ENCODE results near the gene PRR7. TPM values are rescaled to one million over a fixed set of nuclear protein-coding genes. Genes with fewer than 3 reads are reported as not detected.

The PRR7 gene
- total and polyA plus RNA-seq, 2 of the 13 experiments (the other 11 are each of a cell fraction or from before 2014, with no cell fraction given): 4.8 to 5.0 TPM

DNA sequence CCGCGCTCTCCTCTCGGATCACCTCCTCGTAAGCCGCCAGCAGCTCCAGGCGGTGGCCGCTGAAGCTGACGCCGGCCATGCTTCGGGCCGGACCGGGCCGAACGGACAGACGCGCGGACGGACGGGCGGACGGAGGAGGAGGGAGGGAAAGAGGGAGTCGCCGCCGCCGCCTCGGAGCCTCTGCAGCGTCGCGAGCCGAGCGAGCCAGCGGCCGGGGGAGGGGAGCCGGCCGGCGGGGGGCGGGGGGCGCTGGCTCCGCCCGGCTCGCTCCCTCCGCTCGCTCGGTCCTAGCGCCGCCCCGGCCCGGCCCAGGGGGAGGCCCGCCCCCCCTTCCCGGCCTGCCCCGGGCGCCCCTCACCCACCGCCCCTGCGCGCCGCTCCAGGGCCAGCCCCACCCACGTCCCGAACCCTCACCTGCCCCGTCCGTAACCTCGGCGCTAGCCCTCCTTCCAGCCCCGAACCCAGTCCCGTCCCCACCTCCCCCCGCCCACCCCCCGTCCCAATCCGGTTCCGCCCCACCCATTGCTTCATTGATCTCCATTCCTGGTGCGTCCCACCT lies 26.9 kb downstream of the PRR7 start, which contains the start of gene DBN1 (continued):
- TF ChIP-seq, protein P1, sequence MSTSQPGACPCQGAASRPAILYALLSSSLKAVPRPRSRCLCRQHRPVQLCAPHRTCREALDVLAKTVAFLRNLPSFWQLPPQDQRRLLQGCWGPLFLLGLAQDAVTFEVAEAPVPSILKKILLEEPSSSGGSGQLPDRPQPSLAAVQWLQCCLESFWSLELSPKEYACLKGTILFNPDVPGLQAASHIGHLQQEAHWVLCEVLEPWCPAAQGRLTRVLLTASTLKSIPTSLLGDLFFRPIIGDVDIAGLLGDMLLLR (CRISPR knock-in tag; IDR thresholded peaks at IDR 0.05): no peak
- TF ChIP-seq, protein P2, sequence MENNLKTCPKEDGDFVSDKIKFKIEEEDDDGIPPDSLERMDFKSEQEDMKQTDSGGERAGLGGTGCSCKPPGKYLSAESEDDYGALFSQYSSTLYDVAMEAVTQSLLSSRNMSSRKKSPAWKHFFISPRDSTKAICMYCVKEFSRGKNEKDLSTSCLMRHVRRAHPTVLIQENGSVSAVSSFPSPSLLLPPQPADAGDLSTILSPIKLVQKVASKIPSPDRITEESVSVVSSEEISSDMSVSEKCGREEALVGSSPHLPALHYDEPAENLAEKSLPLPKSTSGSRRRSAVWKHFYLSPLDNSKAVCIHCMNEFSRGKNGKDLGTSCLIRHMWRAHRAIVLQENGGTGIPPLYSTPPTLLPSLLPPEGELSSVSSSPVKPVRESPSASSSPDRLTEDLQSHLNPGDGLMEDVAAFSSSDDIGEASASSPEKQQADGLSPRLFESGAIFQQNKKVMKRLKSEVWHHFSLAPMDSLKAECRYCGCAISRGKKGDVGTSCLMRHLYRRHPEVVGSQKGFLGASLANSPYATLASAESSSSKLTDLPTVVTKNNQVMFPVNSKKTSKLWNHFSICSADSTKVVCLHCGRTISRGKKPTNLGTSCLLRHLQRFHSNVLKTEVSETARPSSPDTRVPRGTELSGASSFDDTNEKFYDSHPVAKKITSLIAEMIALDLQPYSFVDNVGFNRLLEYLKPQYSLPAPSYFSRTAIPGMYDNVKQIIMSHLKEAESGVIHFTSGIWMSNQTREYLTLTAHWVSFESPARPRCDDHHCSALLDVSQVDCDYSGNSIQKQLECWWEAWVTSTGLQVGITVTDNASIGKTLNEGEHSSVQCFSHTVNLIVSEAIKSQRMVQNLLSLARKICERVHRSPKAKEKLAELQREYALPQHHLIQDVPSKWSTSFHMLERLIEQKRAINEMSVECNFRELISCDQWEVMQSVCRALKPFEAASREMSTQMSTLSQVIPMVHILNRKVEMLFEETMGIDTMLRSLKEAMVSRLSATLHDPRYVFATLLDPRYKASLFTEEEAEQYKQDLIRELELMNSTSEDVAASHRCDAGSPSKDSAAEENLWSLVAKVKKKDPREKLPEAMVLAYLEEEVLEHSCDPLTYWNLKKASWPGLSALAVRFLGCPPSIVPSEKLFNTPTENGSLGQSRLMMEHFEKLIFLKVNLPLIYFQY (CRISPR knock-in tag; IDR thresholded peaks at IDR 0.05; ENCODE audit: borderline replicate concordance): no peak

DNA sequence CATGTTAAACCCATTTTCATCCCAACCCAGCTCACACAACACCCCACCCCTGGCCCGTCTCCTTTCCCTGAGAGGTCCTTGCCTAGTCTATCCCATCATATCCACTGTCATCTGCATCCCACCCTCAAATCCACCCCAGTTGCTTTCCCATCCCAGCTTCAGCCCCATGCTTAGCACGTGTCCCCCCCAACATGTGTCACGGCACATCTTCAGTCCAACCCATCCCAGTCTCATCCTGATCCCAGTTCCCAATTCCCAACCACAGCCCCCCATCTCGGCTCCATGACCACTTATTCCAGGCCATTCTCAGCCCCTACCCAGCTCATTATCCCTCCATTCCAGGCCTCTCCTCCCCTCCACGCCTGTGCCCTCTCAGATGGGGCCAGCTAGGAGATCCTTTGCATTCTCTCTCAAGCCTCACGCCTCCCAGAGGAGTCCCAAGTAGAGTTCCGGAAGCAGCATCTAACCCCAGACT lies 27.4 kb downstream of the PRR7 start:
- peak overlapping the region in 1 of 3 experiments; percentile 73; a peak in 1 of 6 replicates for H3K4me3 ChIP-seq (replicated peaks in 1 of 3; ENCODE audit: insufficient read depth in 1 of 3, low read depth in 2 of 3, low read length in 3 of 3)
- H3K27ac ChIP-seq (ENCODE audit: extremely low read length, insufficient read depth, low read length): no peak overlapping the region
- no peak for ATAC-seq
- H3K4me1 ChIP-seq (ENCODE audit: insufficient read depth, low read length): peaks cover 68% of the 10 kb centered on the region
- TF ChIP-seq ZNF674 (CRISPR knock-in tag; IDR thresholded peaks at IDR 0.05; ENCODE audit: low read depth): no peak
- TF ChIP-seq, protein P3, sequence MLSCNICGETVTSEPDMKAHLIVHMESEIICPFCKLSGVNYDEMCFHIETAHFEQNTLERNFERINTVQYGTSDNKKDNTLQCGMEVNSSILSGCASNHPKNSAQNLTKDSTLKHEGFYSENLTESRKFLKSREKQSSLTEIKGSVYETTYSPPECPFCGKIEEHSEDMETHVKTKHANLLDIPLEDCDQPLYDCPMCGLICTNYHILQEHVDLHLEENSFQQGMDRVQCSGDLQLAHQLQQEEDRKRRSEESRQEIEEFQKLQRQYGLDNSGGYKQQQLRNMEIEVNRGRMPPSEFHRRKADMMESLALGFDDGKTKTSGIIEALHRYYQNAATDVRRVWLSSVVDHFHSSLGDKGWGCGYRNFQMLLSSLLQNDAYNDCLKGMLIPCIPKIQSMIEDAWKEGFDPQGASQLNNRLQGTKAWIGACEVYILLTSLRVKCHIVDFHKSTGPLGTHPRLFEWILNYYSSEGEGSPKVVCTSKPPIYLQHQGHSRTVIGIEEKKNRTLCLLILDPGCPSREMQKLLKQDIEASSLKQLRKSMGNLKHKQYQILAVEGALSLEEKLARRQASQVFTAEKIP (CRISPR knock-in tag; IDR thresholded peaks at IDR 0.05; ENCODE audit: borderline replicate concordance): no peak
- TF ChIP-seq, protein P4, sequence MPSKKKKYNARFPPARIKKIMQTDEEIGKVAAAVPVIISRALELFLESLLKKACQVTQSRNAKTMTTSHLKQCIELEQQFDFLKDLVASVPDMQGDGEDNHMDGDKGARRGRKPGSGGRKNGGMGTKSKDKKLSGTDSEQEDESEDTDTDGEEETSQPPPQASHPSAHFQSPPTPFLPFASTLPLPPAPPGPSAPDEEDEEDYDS (CRISPR knock-in tag; IDR thresholded peaks at IDR 0.05): no peak
- peak overlapping the region; percentile 47; the same call in 1 of the 2 replicates for H3K4me2 ChIP-seq (ENCODE audit: low read depth, low read length)
- intact Hi-C loops (cut with micrococcal nuclease; ENCODE audit: unreplicated experiment): no loop called here
- 25% methylated on average over 7 of the region's 7 CpGs for WGBS (ENCODE audit: low lambda C conversion rate)
- no peaks in the 10 kb centered on the region for H3K36me3 ChIP-seq (replicated peaks in 1 of 2; ENCODE audit: control insufficient read depth in 1 of 2, insufficient read depth in 2 of 2, low read length in 2 of 2)
- in situ Hi-C loops (cut with HindIII; ENCODE audit: extremely low pct_ligation_motif_present, low pct_unique_long_range_greater_than_20kb): loop anchor here (25.0 kb wide), 1 partner anchor 362 kb away; no protein-coding TSS in a partner anchor
- H3K9ac ChIP-seq (ENCODE audit: insufficient read depth, low read depth, low read length): no peak overlapping the region
- no peaks in the 10 kb centered on the region for H3K27me3 ChIP-seq (ENCODE audit: control insufficient read depth in 1 of 2, insufficient read depth in 2 of 2, low read length in 2 of 2)
- H3K9me3 ChIP-seq (ENCODE audit: low read length): no peaks in the 10 kb centered on the region
- H2AFZ ChIP-seq (ENCODE audit: low read length): no peak overlapping the region
- H3K79me2 ChIP-seq (ENCODE audit: insufficient read depth, low read length): peaks cover 3% of the 10 kb centered on the region
- FAIRE-seq: no peak
- peaks cover 9% of the 10 kb centered on the region; the same call in 1 of the 2 replicates for H4K20me1 ChIP-seq (ENCODE audit: insufficient read depth, low read length)
- ChIA-PET POLR2A (interaction anchor here (0.8 to 1.2 kb wide), 2 partner anchors 27 to 105 kb away, joined by 3 read pairs; no protein-coding TSS in a partner anchor), CTCF (ENCODE audit: low intra/inter-chr PET ratio, low total read pairs) (no interaction called here)
- DNase-seq (ENCODE audit: low spot score): no peak
- no TSS peak for BruUV-seq (replicated peaks)

Measured in HepG2 (cell line).